T-helper 17 cell (primary cell): ENCODE results near the gene RBM8A. TPM values are rescaled to one million over a fixed set of nuclear protein-coding genes. Genes with fewer than 3 reads are reported as not detected.
"Not testable (repeated sequence)": the region's sequence is repeated elsewhere in the genome, so short reads cannot be mapped to it uniquely, and the experiment has no call there.

Experiments used
- ATAC-seq: fragments of 150-1000 bp; cut with Tn5 transposase; 2 replicates; pipeline ENCODE4 v1.10.0; 2021; ENCODE audit warnings: mild to moderate bottlenecking, moderate library complexity
- DNase-seq, 3 donors: peaks; one replicate each; pipeline versions ENCODE4 v3.0.0 to v3.0.0-alpha.2; 2020 to 2021
- H3K9me3 ChIP-seq: one replicate; pipeline ENCODE4 v1.7.0; 2013; ENCODE audit warnings: low read length, mild to moderate bottlenecking; ENCODE audit not compliant: control insufficient read depth, poor library complexity, severe bottlenecking
- H3K27ac Mint-ChIP-seq: one replicate; pipeline ENCODE4 v1.8.0; 2022; ENCODE audit warnings: mild to moderate bottlenecking, moderate library complexity, mixed read lengths
- H3K27me3 Mint-ChIP-seq: one replicate; pipeline ENCODE4 v1.8.0; 2022; ENCODE audit warnings: mixed read lengths
- H3K36me3 Mint-ChIP-seq: one replicate; pipeline ENCODE4 v1.8.0; 2022; ENCODE audit warnings: low read depth, mixed read lengths
- H3K4me1 Mint-ChIP-seq: one replicate; pipeline ENCODE4 v1.8.0; 2022; ENCODE audit warnings: mild to moderate bottlenecking, mixed read lengths
- H3K4me3 Mint-ChIP-seq: one replicate; pipeline ENCODE4 v1.8.0; 2022; ENCODE audit warnings: mild to moderate bottlenecking, moderate library complexity, mixed read lengths
- total RNA-seq, 4 donors: library from RNA in 2 of 4; stranded (reverse) in 2 of 4; gene quantifications; one replicate each; pipeline ENCODE4 v1.2.3 and lab custom pipeline; 2022 to 2026

Gene RBM8A
- total RNA-seq, 2 donors from 2014 or later: 126 to 130 TPM

DNA sequence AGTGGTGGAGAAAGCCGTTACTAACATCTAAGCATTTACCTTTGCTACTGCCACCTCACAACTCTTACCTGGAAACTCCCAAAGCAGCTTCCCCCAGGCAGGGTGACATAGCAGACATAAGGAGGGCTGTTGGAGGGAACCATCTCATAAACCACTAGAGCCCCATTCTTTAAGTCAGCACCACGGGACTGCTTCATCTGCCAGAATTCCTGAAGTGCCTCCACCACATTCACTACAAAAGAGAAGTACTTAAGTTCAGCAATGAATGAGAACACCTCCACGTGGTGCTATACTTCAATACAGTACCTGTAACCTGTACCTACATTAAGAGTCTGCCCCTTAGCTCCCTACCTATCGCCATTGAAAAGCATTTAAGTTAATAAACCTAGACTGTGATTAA is 20.3 kb upstream of the RBM8A start:
- H3K9me3 ChIP-seq: no peaks in the 10 kb centered on the region
- Mint-ChIP-seq H3K4me3 (no peak overlapping the region), H3K27ac (peak overlapping the region; percentile 49), H3K36me3 (peaks cover 2% of the 10 kb centered on the region), H3K27me3 (no peaks in the 10 kb centered on the region), H3K4me1 (peaks cover 43% of the 10 kb centered on the region)
- no peak for ATAC-seq
- DNase-seq: no peak

DNA sequence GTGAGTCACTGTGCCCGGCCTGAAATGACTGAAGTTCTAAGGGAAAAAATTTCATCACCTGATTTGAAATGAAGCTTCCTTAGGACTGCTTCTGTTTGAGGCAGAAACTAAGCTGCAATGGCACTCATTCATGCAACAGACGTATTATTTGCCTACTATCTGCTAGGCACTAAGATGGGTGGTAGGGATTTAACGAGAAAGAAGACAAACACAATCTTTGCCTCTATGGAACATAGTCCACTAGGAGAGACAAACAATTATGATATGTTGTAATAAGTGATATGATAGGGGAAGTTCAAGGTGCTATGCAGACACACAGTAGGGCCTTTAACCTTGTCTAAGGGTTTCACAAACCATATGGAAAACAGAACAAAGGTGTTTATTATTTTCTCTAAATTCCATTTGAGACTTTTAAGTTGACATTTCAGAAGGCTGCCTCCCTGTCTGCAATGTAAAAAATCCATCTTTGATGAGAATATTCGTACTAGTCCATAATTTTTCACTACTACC is 19.2 kb upstream of the RBM8A start:
- Mint-ChIP-seq H3K27ac (peak overlapping the region; percentile 49), H3K4me3 (no peak overlapping the region), H3K27me3 (no peaks in the 10 kb centered on the region), H3K36me3 (peaks cover 5% of the 10 kb centered on the region), H3K4me1 (peaks cover 38% of the 10 kb centered on the region)
- no peaks in the 10 kb centered on the region for H3K9me3 ChIP-seq
- ATAC-seq (no peak), DNase-seq (no peak)

DNA sequence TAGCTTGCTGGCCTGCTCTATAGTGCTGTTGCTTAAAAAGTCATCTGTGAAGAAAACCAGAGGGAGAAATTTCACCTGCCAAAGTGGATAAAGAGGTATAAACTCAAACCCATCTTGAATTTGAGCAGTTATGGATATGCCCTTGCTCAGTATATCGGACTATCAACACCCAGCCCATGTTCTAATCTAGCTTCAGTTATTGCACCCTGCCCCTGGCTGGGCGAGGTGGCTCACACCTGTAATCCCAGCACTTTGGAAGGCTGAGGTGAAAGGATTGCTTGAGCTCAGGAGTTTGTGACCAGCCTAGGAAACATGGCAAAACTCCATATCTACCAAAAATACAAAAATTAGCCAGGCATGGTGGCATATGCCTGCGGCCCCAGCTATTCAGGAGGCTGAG is 17.2 kb upstream of the RBM8A start:
- peaks cover 5% of the 10 kb centered on the region for H3K36me3 Mint-ChIP-seq
- peaks cover 22% of the 10 kb centered on the region for H3K4me1 Mint-ChIP-seq
- no peak for ATAC-seq

DNA sequence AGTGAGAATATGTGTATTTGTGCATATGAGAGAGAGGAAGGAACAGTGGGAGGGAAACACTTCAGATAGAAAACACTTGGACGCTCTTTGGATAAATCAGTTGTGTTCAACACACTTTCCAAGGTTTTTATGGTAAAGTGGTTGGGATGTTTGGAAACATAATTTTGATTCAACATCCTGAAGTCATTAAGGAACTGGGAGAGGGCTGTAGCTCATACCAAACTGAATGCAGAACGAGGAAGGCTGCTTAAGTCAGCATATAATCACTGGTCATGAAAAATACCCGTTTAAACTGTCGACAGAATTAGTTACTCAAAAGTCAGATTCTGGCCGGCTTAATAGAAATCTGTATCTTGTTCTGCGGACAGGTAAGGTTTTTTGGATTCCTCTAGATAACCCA is 15.6 kb upstream of the RBM8A start:
- no peak for DNase-seq
- no peaks in the 10 kb centered on the region for H3K9me3 ChIP-seq
- Mint-ChIP-seq H3K4me3 (no peak overlapping the region), H3K36me3 (peaks cover 3% of the 10 kb centered on the region), H3K27me3 (no peaks in the 10 kb centered on the region), H3K4me1 (peaks cover 13% of the 10 kb centered on the region), H3K27ac (peak overlapping the region; percentile 32)
- ATAC-seq: no peak

More for the DNA sequence above, 17.2 kb upstream of the RBM8A start:
- no peak for DNase-seq
- Mint-ChIP-seq H3K27me3 (no peaks in the 10 kb centered on the region), H3K4me3 (no peak overlapping the region), H3K27ac (peak overlapping the region; percentile 88)
- no peaks in the 10 kb centered on the region for H3K9me3 ChIP-seq

DNA sequence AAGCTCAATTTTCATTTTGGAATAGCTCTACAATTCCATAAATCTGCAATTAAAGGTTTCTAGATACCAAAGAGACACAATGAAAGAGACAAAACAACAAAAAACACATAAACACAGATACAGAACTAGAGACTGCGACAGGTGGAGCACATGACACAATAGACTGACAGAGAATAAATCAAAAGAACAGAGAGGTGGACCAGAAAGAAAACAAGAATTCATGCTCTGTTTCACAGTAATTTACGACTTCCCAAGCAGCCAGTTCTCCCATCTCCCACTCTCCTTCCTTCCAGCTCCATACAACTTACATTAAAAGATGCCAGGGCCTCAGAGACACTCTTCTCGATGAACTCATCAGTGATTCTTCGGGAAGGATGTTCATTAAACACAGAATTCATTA is 15.1 kb upstream of the RBM8A start:
- H3K9me3 ChIP-seq: no peaks in the 10 kb centered on the region
- DNase-seq (no peak), ATAC-seq (no peak)
- Mint-ChIP-seq H3K4me1 (peaks cover 13% of the 10 kb centered on the region), H3K4me3 (no peak overlapping the region), H3K27me3 (no peaks in the 10 kb centered on the region), H3K36me3 (peaks cover 3% of the 10 kb centered on the region), H3K27ac (peak overlapping the region; percentile 32)

DNA sequence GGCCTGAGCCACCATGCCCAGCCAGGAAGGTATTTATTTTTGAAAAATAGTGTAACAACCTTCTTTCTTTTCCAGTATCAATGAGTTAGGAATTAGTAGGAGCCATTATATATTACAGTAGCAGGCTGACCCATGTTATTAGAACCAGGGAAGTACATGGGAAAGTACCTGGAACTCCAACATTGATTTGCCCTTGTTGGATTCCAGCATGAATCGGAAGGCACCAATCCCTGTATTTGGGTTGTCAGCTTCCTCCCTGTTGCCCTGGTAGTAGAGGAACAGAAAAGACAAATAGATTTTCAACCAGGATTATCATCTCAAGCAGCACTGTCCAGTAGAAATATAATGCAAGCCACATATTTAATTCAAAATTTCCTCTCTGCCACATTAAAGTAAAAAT is 10.2 kb upstream of the RBM8A start:
- H3K4me1 Mint-ChIP-seq: peaks cover 12% of the 10 kb centered on the region
- no peaks in the 10 kb centered on the region for H3K27me3 Mint-ChIP-seq
- peak overlapping the region; percentile 8 for H3K27ac Mint-ChIP-seq

DNA sequence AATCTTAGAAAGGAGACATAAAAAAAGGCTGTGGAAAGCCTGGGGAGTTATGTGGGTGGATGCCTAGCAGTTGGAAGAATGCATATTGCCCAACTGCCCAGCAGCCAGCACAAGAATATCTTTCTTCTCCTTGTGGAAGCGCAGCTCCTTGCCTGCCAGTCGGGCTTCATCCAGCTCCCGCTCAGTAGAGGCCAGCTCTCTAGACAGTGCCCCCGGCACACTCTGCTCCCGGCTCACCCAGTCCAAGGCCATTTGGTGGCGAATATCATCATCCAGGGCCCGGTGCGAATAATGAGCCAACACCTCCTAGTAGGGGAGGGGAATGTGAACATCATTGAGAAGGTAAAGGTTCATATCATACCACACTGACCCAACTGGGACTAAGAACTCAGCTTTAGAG is 9.0 kb upstream of the RBM8A start:
- no peak for DNase-seq
- no peak overlapping the region for H3K27ac Mint-ChIP-seq

More for the DNA sequence above, 10.2 kb upstream of the RBM8A start:
- no peaks in the 10 kb centered on the region for H3K9me3 ChIP-seq
- DNase-seq: no peak
- no peak for ATAC-seq
- Mint-ChIP-seq H3K36me3 (peaks cover 6% of the 10 kb centered on the region), H3K4me3 (no peak overlapping the region)

DNA sequence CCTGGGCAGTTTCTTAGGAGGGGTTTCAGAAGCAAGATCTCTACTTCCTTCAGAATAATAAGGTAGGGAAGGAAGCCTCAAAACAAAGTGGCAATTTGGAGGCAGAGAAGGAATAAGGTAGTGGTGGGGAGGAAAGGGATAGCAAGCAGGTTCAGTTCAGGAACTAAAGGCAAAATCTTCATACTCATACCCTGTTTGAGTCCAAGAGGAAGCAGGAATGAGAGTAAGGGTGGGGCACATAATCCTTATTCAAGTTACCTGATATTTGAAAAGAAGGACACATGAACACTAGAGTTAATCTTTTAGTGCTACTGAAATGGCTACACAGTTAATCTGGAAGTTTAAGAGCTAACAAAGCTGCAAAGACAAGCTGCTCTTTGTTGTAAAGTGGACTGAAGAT is 8.4 kb upstream of the RBM8A start:
- H3K36me3 Mint-ChIP-seq: peaks cover 3% of the 10 kb centered on the region
- H3K27ac Mint-ChIP-seq: no peak overlapping the region
- ATAC-seq: no peak
- H3K4me1 Mint-ChIP-seq: peaks cover 20% of the 10 kb centered on the region
- no peak for DNase-seq
- no peak overlapping the region for H3K4me3 Mint-ChIP-seq
- no peaks in the 10 kb centered on the region for H3K9me3 ChIP-seq
- H3K27me3 Mint-ChIP-seq: no peaks in the 10 kb centered on the region

More for the DNA sequence above, 9.0 kb upstream of the RBM8A start:
- Mint-ChIP-seq H3K4me1 (peaks cover 18% of the 10 kb centered on the region), H3K4me3 (no peak overlapping the region), H3K36me3 (peaks cover 3% of the 10 kb centered on the region), H3K27me3 (no peaks in the 10 kb centered on the region)
- no peaks in the 10 kb centered on the region for H3K9me3 ChIP-seq
- no peak for ATAC-seq

DNA sequence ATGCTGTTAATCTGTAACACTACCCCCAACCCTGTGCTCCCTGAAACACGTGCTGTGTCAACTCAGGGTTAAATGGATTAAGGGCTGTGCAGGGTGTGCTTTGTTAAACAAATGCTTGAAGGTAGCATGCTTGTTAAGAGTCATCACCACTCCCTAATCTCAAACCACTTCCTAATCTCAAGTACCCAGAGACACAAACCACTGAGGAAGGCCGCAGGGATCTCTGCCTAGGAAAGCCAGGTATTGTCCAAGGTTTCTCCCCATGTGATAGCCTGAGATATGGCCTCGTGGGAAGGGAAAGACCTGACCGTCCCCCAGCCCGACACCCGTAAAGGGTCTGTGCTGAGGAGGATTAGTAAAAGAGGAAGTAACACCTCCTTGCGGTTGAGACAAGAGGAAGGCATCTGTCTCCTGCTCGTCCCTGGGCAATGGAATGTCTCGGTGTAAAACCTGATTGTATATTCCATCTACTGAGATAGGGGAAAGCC is 5.3 kb upstream of the RBM8A start:
- Mint-ChIP-seq H3K4me3 (peak overlapping the region; percentile 66), H3K4me1 (peaks cover 23% of the 10 kb centered on the region)
- not testable (repeated sequence) for H3K9me3 ChIP-seq, H3K36me3 Mint-ChIP-seq, H3K27ac Mint-ChIP-seq, ATAC-seq, H3K27me3 Mint-ChIP-seq, DNase-seq

DNA sequence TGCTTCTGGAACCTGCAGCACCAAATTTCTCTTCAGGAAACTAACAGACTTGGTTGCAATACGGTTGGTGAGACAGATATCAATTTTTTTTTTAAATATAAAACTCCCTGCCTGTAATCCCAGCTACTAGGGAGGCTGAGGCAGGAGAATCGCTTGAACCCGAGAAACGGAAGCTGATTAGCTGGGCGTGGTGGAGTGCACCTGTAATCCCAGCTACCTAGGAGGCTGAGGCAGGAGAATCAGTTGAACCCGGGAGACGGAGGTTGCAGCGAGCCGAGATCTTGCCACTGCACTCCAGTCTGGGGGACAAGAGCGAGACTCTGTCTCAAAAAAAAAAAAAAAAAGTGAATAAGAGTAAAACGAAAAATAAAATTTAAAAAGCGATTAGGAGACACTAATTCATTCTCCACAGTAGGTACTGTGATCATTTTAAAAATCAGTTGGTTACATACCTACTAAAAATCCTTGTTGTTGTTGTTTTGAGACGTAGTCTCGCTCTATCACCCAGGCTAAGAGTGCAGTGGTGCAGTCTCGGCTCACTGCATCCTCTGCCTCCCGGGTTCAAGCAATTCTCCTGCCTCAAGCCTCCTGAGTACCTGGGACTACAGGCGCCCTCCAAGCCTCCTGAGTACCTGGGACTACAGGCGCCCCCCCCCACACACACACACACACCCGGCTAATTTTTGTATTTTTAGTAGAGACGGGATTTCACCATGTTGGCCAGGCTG is 796 bp upstream of the RBM8A start:
- H3K27me3 Mint-ChIP-seq: no peaks in the 10 kb centered on the region
- no peak for ATAC-seq
- H3K36me3 Mint-ChIP-seq: peaks cover 4% of the 10 kb centered on the region
- H3K4me3 Mint-ChIP-seq: peak overlapping the region; percentile 58
- no peak for DNase-seq
- no peaks in the 10 kb centered on the region for H3K9me3 ChIP-seq
- peaks cover 17% of the 10 kb centered on the region for H3K4me1 Mint-ChIP-seq
- H3K27ac Mint-ChIP-seq: no peak overlapping the region

DNA sequence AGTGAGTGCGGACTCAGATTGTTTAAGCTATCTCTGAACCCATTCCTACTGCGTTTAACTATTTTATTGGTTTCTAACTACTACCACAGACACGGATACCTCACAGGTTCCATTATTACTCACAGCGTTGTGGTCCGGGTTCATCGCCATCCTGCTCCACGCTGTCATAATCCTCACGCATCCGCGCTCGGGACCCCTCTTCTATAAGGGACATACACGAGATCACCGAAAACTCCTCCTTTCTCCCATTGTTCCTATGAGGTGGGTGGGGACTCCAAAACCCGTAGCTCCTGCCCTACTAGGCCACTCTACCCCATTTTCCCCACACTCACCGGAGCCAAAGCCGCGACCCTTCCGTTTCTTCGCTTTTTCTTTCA is 610 bp downstream of the RBM8A start:
- DNase-seq (no peak), ATAC-seq (peak; percentile 2)
- Mint-ChIP-seq H3K4me1 (peaks cover 6% of the 10 kb centered on the region), H3K27ac (no peak overlapping the region), H3K27me3 (no peaks in the 10 kb centered on the region), H3K36me3 (peaks cover 4% of the 10 kb centered on the region), H3K4me3 (no peak overlapping the region)
- no peaks in the 10 kb centered on the region for H3K9me3 ChIP-seq

DNA sequence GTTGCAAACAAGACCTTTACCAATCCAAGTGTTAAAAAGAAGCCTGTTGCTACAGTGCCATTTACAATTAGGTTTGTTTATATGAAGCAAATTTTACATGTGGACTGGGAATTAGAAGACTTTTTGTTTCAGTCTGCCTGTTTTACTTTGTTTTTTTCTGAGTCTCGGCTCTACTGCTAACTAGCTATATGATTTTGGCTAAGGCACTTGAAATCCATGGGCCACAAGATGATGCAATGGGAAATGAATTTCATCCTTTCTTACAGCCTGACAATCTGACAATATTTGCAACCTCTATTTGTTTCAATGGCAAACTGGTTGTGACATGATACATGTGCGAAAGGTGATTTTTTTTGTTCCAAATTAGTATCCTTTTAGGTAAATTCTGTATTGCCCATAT is 5.0 kb downstream of the RBM8A start:
- Mint-ChIP-seq H3K36me3 (peaks cover 4% of the 10 kb centered on the region), H3K27me3 (no peaks in the 10 kb centered on the region), H3K4me3 (no peak overlapping the region), H3K27ac (no peak overlapping the region), H3K4me1 (peaks cover 23% of the 10 kb centered on the region)
- ATAC-seq (no peak), DNase-seq (no peak)
- H3K9me3 ChIP-seq: no peaks in the 10 kb centered on the region

DNA sequence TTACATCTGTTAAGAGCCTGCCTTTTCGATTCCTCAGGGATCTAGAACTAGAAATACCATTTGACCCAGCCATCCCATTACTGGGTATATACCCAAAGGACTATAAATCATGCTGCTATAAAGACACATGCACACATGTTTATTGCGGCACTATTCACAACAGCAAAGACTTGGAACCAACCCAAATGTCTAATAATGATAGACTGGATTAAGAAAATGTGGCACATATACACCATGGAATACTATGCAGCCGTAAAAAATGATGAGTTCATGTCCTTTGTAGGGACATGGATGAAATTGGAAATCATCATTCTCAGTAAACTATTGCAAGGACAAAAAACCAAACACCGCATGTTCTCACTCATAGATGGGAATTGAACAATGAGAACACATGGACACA is 7.0 kb downstream of the RBM8A start:
- Mint-ChIP-seq H3K4me3 (peak overlapping the region; percentile 73), H3K27ac (peak overlapping the region; percentile 94), H3K4me1 (peaks cover 28% of the 10 kb centered on the region)
- DNase-seq, H3K36me3 Mint-ChIP-seq, H3K27me3 Mint-ChIP-seq, H3K9me3 ChIP-seq, ATAC-seq: not testable (repeated sequence)
